ENCODE measurements around the gene MARK2. TPM values are rescaled to one million over a fixed set of nuclear protein-coding genes. Genes with fewer than 3 reads are reported as not detected.

MARK2 gene
- total RNA-seq, 2 experiments from 2014 or later = 24.3 to 24.9 TPM

DNA sequence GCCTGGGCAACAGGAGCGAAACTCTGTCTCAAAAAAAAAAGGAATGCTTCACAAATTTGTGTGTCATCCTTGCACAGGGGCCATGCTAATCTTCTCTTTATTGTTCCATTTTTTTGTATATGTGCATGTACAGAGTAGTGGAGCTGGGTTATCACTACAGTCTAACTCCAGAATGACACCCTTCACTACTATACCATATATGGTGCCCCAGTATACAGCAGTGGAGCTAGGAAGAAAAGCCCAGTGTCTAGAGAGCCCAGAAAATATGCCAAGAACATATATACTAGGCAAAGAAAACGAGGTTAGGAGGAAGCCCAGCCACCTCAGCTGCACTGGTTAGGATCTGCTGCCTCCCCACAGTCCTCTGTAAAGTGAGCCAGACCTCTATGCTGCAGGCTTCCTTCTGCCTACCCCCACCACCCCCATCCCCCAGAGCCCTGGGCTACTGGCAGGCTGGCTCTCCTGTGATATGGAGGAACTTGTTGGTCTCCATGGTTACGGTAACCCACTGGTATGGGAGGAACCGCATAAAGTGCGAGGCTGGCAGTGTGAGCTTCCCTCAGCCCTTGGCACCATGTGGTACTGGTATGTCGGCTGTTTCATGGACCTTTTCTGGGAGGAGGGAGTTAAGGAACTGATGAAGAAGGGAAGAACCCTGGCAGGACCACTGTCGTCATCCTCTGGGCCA lies 43.8 kb downstream of the MARK2 start:
- peaks cover 14% of the 10 kb centered on the region for H3K36me3 Mint-ChIP-seq (ENCODE audit: low read depth)
- H3K27me3 Mint-ChIP-seq = no peaks in the 10 kb centered on the region
- intact Hi-C loops (cut with DNase I, micrococcal nuclease) = no loop called here
- H3K9me3 Mint-ChIP-seq (ENCODE audit: low read depth) = no peaks in the 10 kb centered on the region
- no peak overlapping the region for H3K4me3 Mint-ChIP-seq
- CTCF ChIA-PET = interaction anchor here (0.8 to 1.3 kb wide), 2 partner anchors 16 to 22 kb away, joined by 3 to 4 read pairs; no protein-coding TSS in a partner anchor
- DNase-seq (no peak), ATAC-seq (peak; percentile 36)
- POLR2A ChIA-PET = interaction anchor here (0.6 to 1.0 kb wide), 5 partner anchors 9 to 961 kb away, joined by 3 to 10 read pairs (median 3); no protein-coding TSS in a partner anchor
- no peak overlapping the region for H3K27ac Mint-ChIP-seq
- peaks cover 76% of the 10 kb centered on the region for H3K4me1 Mint-ChIP-seq

DNA sequence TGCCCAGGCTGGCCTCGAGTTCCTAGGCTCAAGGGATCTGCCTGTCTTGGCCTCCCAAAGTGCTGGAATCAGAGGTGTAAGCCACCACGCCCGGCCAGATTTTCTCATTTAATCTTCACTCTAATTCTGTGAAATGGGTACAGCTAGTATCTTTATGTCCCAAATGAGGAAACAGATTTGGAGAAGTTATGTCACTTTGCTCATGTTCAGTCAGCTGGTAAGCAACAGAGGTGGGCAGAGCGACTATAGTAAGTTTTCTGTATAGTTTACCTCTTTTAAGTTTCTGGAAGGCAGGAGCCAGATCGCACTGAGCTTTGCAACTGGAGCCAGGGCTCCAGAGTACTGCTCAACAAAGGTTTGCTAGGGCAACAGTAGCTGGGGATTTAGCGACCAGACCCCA lies 44.9 kb downstream of the MARK2 start:
- Mint-ChIP-seq H3K36me3 (ENCODE audit: low read depth) (peaks cover 11% of the 10 kb centered on the region), H3K4me1 (peaks cover 76% of the 10 kb centered on the region), H3K9me3 (ENCODE audit: low read depth) (no peaks in the 10 kb centered on the region), H3K4me3 (no peak overlapping the region), H3K27me3 (no peaks in the 10 kb centered on the region), H3K27ac (no peak overlapping the region)
- intact Hi-C loops (cut with DNase I, micrococcal nuclease) = no loop called here
- POLR2A ChIA-PET = interaction anchor here (0.6 kb wide), 1 partner anchor 40 kb away, joined by 4 read pairs; no protein-coding TSS in a partner anchor
- ATAC-seq (no peak), DNase-seq (no peak)
- CTCF ChIA-PET = interaction anchor here (0.8 to 1.3 kb wide), 4 partner anchors 17 to 418 kb away, joined by 3 to 4 read pairs (median 3); partner anchors contain the start of gene MARK2

DNA sequence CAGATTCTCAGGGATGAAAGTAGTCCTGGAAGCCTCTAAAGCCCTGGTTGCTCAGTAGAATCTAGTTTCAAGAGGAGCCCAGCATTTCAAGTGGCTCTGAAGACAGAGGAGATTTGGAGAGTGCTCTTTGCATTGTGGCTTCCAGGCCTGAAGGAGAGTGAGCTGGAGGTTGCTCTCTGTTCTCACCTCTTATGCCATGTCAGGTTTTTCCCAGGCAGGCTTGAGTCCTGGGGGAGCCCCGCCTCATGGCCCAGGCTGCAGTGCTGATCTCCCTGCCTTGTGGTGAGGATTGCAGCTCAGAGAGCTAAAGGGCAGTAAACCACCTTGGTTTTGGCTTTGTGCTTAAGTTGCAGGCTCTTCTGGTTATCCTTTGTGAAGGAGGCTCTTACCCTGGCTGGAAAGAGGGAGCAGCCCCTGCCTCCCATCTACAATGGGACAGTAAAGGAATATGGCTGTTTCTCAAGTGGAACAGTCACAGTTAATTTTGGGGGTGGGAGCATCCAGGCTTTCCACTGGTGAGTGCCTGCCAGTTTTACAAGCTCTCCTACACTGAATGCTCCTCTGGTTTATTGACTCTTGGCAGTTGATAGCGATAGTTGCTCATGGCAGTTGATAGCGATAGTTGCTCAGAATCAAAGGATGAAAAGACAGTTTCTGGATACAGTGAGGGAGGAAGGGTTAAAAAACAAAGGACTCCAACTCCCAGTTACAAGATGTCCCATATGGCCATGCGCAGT lies 45.5 kb downstream of the MARK2 start:
- H3K27ac Mint-ChIP-seq = peak overlapping the region; percentile 72
- H3K27me3 Mint-ChIP-seq = no peaks in the 10 kb centered on the region
- DNase-seq = no peak
- ChIA-PET POLR2A (no interaction called here), CTCF (interaction anchor here (0.7 to 1.3 kb wide), 4 partner anchors 13 to 417 kb away, joined by 3 to 4 read pairs (median 3); partner anchors contain the start of gene MARK2)
- H3K9me3 Mint-ChIP-seq (ENCODE audit: low read depth) = no peaks in the 10 kb centered on the region
- peaks cover 77% of the 10 kb centered on the region for H3K4me1 Mint-ChIP-seq
- H3K4me3 Mint-ChIP-seq = no peak overlapping the region
- peaks cover 11% of the 10 kb centered on the region for H3K36me3 Mint-ChIP-seq (ENCODE audit: low read depth)
- ATAC-seq = no peak
- intact Hi-C loops (cut with DNase I, micrococcal nuclease) = no loop called here

GRCh38 chr11:63887386-63887999 lies 48.6 kb downstream of the MARK2 start:
- H3K4me3 Mint-ChIP-seq = peak overlapping the region; percentile 41
- DNase-seq (no peak), ATAC-seq (no peak)
- H3K27ac Mint-ChIP-seq = peak overlapping the region; percentile 56
- intact Hi-C loops (cut with DNase I, micrococcal nuclease) = loop anchor here in 1 of 2 experiments (5.0 kb wide), 1 partner anchor 50 kb away; the partner anchor contains the start of gene MARK2
- H3K9me3 Mint-ChIP-seq (ENCODE audit: low read depth) = no peaks in the 10 kb centered on the region
- ChIA-PET CTCF (interaction anchor here (0.9 to 1.5 kb wide), 2 partner anchors 9 to 14 kb away, joined by 4 to 5 read pairs; no protein-coding TSS in a partner anchor), POLR2A (no interaction called here)
- no peaks in the 10 kb centered on the region for H3K27me3 Mint-ChIP-seq
- peaks cover 81% of the 10 kb centered on the region for H3K4me1 Mint-ChIP-seq
- peaks cover 10% of the 10 kb centered on the region for H3K36me3 Mint-ChIP-seq (ENCODE audit: low read depth)

DNA sequence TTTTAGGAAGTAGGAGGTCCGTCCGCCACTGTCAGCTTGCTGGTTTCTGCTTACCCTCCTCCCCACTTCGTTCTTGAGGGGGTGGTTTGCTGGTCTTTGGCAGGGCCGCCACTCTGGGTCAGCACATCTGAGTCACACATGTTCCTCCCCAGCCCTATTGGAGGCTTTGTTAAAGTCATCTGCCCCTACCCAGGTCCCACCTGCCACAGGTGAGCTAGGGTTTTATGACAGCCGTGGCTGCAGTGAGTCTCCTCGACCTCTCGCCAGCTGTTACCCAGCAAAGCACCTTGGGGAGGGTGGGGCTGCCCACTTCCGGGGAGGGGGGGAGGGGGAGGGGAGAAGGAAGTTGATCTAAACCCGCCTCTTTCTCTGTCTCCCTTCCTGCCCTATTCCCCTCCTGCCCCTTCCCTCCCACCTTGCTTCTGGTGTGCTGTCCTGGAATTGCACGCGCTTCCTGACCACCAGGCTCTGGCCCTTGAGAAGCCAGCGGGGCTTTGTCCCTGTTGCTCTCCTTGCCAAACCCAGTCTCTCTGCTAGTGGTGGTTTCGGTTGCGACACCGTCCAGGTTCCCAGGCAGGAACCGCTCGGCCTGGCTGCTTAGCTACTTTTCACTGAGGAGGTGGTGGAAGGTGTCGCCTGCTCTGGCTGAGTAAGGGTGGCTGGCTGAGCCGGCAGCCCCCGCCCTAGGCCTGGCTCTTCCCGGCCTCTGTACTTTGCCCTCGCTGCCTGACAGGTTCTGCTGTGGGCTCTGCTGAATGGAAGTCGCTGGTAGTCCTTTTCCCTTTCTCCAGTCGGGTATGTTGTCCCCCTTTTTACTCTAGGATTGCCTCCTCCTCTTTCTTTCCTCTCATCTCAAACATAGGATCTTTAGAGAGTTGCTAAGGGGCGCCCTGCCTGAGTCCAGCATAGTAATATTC lies 49.5 kb downstream of the MARK2 start:
- intact Hi-C loops (cut with DNase I, micrococcal nuclease) = loop anchor here (1.0 to 5.0 kb wide), 6 partner anchors 22 to 51 kb away; partner anchors contain the start of genes MARK2 (in 2 of the 2) and RCOR2 (in 1 of the 2)
- peak overlapping the region; percentile 92 for H3K27ac Mint-ChIP-seq
- peak; percentile 83 for DNase-seq
- H3K27me3 Mint-ChIP-seq = no peaks in the 10 kb centered on the region
- peaks cover 12% of the 10 kb centered on the region for H3K36me3 Mint-ChIP-seq (ENCODE audit: low read depth)
- H3K4me1 Mint-ChIP-seq = peaks cover 75% of the 10 kb centered on the region
- H3K9me3 Mint-ChIP-seq (ENCODE audit: low read depth) = no peaks in the 10 kb centered on the region
- ATAC-seq = peak; percentile 88
- ChIA-PET POLR2A (no interaction called here), CTCF (interaction anchor here (0.9 to 1.5 kb wide), 3 partner anchors 10 to 19 kb away, joined by 4 to 5 read pairs (median 5); no protein-coding TSS in a partner anchor)
- H3K4me3 Mint-ChIP-seq = peak overlapping the region; percentile 81

GRCh38 chr11:63889344-63889743 lies 50.4 kb downstream of the MARK2 start:
- peak overlapping the region; percentile 70 for H3K27ac Mint-ChIP-seq
- intact Hi-C loops (cut with DNase I, micrococcal nuclease) = loop anchor here (2.0 to 5.0 kb wide), 3 partner anchors 23 to 52 kb away; partner anchors contain the start of genes MARK2 (in 1 of the 2) and RCOR2 (in 1 of the 2)
- no peak for ATAC-seq

GRCh38 chr11:63890368-63890767 lies 51.5 kb downstream of the MARK2 start:
- ChIA-PET POLR2A (no interaction called here), CTCF (interaction anchor here (0.6 kb wide), 1 partner anchor 16 kb away, joined by 3 read pairs; no protein-coding TSS in a partner anchor)
- intact Hi-C loops (cut with DNase I, micrococcal nuclease) = no loop called here

More at GRCh38 chr11:63889344-63889743, 50.4 kb downstream of the MARK2 start:
- H3K4me1 Mint-ChIP-seq = peaks cover 68% of the 10 kb centered on the region
- H3K27me3 Mint-ChIP-seq = no peaks in the 10 kb centered on the region
- H3K36me3 Mint-ChIP-seq (ENCODE audit: low read depth) = peaks cover 12% of the 10 kb centered on the region
- H3K4me3 Mint-ChIP-seq = peak overlapping the region; percentile 81
- DNase-seq = no peak
- CTCF ChIA-PET = interaction anchor here (0.6 to 1.2 kb wide), 2 partner anchors 20 to 51 kb away, joined by 3 to 5 read pairs; partner anchors contain the start of gene MARK2
- no peaks in the 10 kb centered on the region for H3K9me3 Mint-ChIP-seq (ENCODE audit: low read depth)
- POLR2A ChIA-PET = no interaction called here

DNA sequence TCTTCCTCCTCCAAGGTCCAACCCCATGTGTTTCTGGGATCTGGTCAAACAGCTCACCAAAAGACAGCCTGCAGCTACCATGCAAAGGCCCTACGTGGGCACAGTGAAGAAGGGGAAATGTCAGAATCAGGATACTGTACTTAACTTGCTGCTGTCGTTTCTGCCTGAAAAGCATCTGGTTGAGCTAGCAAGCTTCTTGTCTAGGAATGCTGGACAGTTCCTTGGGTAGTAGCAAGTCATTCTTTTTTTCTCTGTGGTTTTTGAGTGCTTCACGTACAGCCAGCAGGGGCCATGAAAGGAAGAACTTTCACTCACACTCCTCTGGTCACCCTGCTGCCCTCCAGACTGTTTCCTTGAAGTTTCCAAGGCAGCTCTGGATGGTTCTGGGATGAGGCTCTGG lies 53.3 kb downstream of the MARK2 start:
- Mint-ChIP-seq H3K27me3 (no peaks in the 10 kb centered on the region), H3K9me3 (ENCODE audit: low read depth) (no peaks in the 10 kb centered on the region), H3K4me3 (no peak overlapping the region), H3K27ac (no peak overlapping the region), H3K4me1 (peaks cover 63% of the 10 kb centered on the region), H3K36me3 (ENCODE audit: low read depth) (peaks cover 23% of the 10 kb centered on the region)
- DNase-seq (no peak), ATAC-seq (no peak)
- ChIA-PET POLR2A (interaction anchor here (0.6 kb wide), 2 partner anchors 9 to 224 kb away, joined by 5 to 10 read pairs; no protein-coding TSS in a partner anchor), CTCF (interaction anchor here (0.5 to 2.5 kb wide), 2 partner anchors 33 to 55 kb away, joined by 3 to 7 read pairs; no protein-coding TSS in a partner anchor)
- intact Hi-C loops (cut with DNase I, micrococcal nuclease) = no loop called here

More at GRCh38 chr11:63890368-63890767, 51.5 kb downstream of the MARK2 start:
- DNase-seq (no peak), ATAC-seq (no peak)
- peaks cover 11% of the 10 kb centered on the region for H3K36me3 Mint-ChIP-seq (ENCODE audit: low read depth)
- no peak overlapping the region for H3K4me3 Mint-ChIP-seq
- H3K27me3 Mint-ChIP-seq = no peaks in the 10 kb centered on the region
- H3K4me1 Mint-ChIP-seq = peaks cover 62% of the 10 kb centered on the region
- no peak overlapping the region for H3K27ac Mint-ChIP-seq
- H3K9me3 Mint-ChIP-seq (ENCODE audit: low read depth) = no peaks in the 10 kb centered on the region

DNA sequence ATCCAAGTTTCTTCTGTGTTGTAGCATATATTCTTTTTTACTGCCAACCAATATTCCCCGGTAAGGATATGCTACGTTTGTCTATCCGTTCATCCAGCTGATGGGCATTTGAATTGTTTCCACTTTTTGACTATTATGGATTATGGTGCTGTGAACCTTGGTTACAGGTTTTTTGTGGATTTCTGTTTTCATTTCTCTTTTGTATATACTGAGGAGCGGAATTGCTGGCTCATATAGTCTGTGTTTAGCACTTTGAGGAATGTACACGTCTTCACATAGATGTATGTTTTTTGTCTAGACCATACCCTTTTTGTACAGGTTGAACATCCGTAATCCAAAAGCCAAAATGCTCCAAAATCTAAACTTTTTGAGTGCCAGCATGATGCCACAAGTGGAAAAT lies 54.4 kb downstream of the MARK2 start:
- H3K4me3 Mint-ChIP-seq = no peak overlapping the region
- DNase-seq = no peak
- intact Hi-C loops (cut with DNase I, micrococcal nuclease) = no loop called here
- no peak overlapping the region for H3K27ac Mint-ChIP-seq
- no peak for ATAC-seq
- H3K9me3 Mint-ChIP-seq (ENCODE audit: low read depth) = no peaks in the 10 kb centered on the region
- peaks cover 53% of the 10 kb centered on the region for H3K4me1 Mint-ChIP-seq
- ChIA-PET POLR2A (no interaction called here), CTCF (interaction anchor here (2.5 kb wide), 1 partner anchor 56 kb away, joined by 7 read pairs; no protein-coding TSS in a partner anchor)
- H3K27me3 Mint-ChIP-seq = no peaks in the 10 kb centered on the region
- H3K36me3 Mint-ChIP-seq (ENCODE audit: low read depth) = peaks cover 29% of the 10 kb centered on the region

- Mint-ChIP-seq H3K27ac (no peak overlapping the region), H3K27me3 (no peaks in the 10 kb centered on the region), H3K4me1 (peaks cover 25% of the 10 kb centered on the region), H3K9me3 (ENCODE audit: low read depth) (no peaks in the 10 kb centered on the region), H3K36me3 (ENCODE audit: low read depth) (peaks cover 45% of the 10 kb centered on the region), H3K4me3 (no peak overlapping the region)
- ChIA-PET POLR2A (no interaction called here), CTCF (interaction anchor here (0.9 kb wide), 1 partner anchor 45 kb away, joined by 3 read pairs; no protein-coding TSS in a partner anchor)
- intact Hi-C loops (cut with DNase I, micrococcal nuclease) = no loop called here
- DNase-seq (no peak), ATAC-seq (no peak)
Observed at GRCh38 chr11:63896071-63896470, 57.2 kb downstream of the MARK2 start.

Data from activated CD4-positive, alpha-beta T cell treated with anti-CD3 and anti-CD28 coated beads for 36 hours (primary cell).